ENCODE results near the gene MIA3. TPM values are rescaled to one million over a fixed set of nuclear protein-coding genes. Genes with fewer than 3 reads are reported as not detected.
"Not testable (repeated sequence)": the region's sequence is repeated elsewhere in the genome, so short reads cannot be mapped to it uniquely, and the experiment has no call there.

The MIA3 gene
- total RNA-seq, 1 donor from 2014 or later, result 46.3 TPM

GRCh38 chr1:222665964-222666363 lies 48.1 kb downstream of the MIA3 start:
- Histone ChIP-seq H4K20me1 (ENCODE audit: low read depth) (no peaks in the 10 kb centered on the region), H3K36me3 (peaks cover 21% of the 10 kb centered on the region), H3K27ac (no peak overlapping the region), H3K9ac (no peak overlapping the region), H3K27me3 (no peaks in the 10 kb centered on the region), H2AFZ (replicated peaks) (no peak overlapping the region), H3K4me2 (no peak overlapping the region), H3K4me3 (no peak overlapping the region), H3K79me2 (ENCODE audit: low read depth) (no peaks in the 10 kb centered on the region), H3K4me1 (no peaks in the 10 kb centered on the region), H3F3A (ENCODE audit: low read depth) (peaks cover 17% of the 10 kb centered on the region), H3K9me3 (ENCODE audit: low read depth) (no peaks in the 10 kb centered on the region)
- TF ChIP-seq EZH2 (IDR thresholded peaks at IDR 0.05) (no peak), EZH2phosphoT487 (IDR thresholded peaks at IDR 0.05) (no peak), CTCF (IDR thresholded peaks at IDR 0.05) (no peak)
- H3K4me1 Mint-ChIP-seq, result no peaks in the 10 kb centered on the region
- H3K36me3 Mint-ChIP-seq, result peaks cover 19% of the 10 kb centered on the region
- no peak overlapping the region for H3K4me3 Mint-ChIP-seq
- no peak for DNase-seq (ENCODE audit: low spot score)
- no peaks in the 10 kb centered on the region for H3K9me3 Mint-ChIP-seq
- no peaks in the 10 kb centered on the region for H3K27me3 Mint-ChIP-seq (ENCODE audit: insufficient read depth, low read depth)
- H3K27ac Mint-ChIP-seq, result no peak overlapping the region

- H3K4me1 Mint-ChIP-seq; H3K27me3 ChIP-seq; H3K27ac ChIP-seq; H3K27me3 Mint-ChIP-seq (ENCODE audit: insufficient read depth, low read depth); H3K4me2 ChIP-seq; H3K9ac ChIP-seq; H3K9me3 ChIP-seq (ENCODE audit: low read depth); H3K9me3 Mint-ChIP-seq; DNase-seq (ENCODE audit: low spot score); H3K79me2 ChIP-seq (ENCODE audit: low read depth); H3K4me3 Mint-ChIP-seq; H3K4me3 ChIP-seq; H4K20me1 ChIP-seq (ENCODE audit: low read depth); H2AFZ ChIP-seq (replicated peaks); H3K27ac Mint-ChIP-seq; H3K4me1 ChIP-seq: not testable (repeated sequence)
- H3F3A ChIP-seq (ENCODE audit: low read depth), result peaks cover 17% of the 10 kb centered on the region
- peaks cover 18% of the 10 kb centered on the region for H3K36me3 ChIP-seq
- peaks cover 22% of the 10 kb centered on the region for H3K36me3 Mint-ChIP-seq
Measured at GRCh38 chr1:222668184-222668583, 50.3 kb downstream of the MIA3 start.

- not testable (repeated sequence) for H3K9me3 ChIP-seq (ENCODE audit: low read depth); H3K9me3 Mint-ChIP-seq; H2AFZ ChIP-seq (replicated peaks); H3K27ac ChIP-seq; H3K27me3 Mint-ChIP-seq (ENCODE audit: insufficient read depth, low read depth); H3K27ac Mint-ChIP-seq; H3K4me2 ChIP-seq; DNase-seq (ENCODE audit: low spot score); H4K20me1 ChIP-seq (ENCODE audit: low read depth); H3K4me3 Mint-ChIP-seq; H3K4me3 ChIP-seq; H3K4me1 Mint-ChIP-seq; H3K4me1 ChIP-seq; H3K79me2 ChIP-seq (ENCODE audit: low read depth); H3K9ac ChIP-seq; H3K27me3 ChIP-seq
- peaks cover 17% of the 10 kb centered on the region for H3F3A ChIP-seq (ENCODE audit: low read depth)
- H3K36me3 Mint-ChIP-seq, result peaks cover 22% of the 10 kb centered on the region
- peaks cover 19% of the 10 kb centered on the region for H3K36me3 ChIP-seq
Measured at GRCh38 chr1:222669107-222669506, 51.2 kb downstream of the MIA3 start.

GRCh38 chr1:222670110-222670509 lies 52.2 kb downstream of the MIA3 start:
- peaks cover 23% of the 10 kb centered on the region for H3K36me3 Mint-ChIP-seq
- peaks cover 17% of the 10 kb centered on the region for H3F3A ChIP-seq (ENCODE audit: low read depth)
- no peaks in the 10 kb centered on the region for H3K9me3 ChIP-seq (ENCODE audit: low read depth)
- no peaks in the 10 kb centered on the region for H4K20me1 ChIP-seq (ENCODE audit: low read depth)
- no peaks in the 10 kb centered on the region for H3K4me1 Mint-ChIP-seq
- no peak overlapping the region for H3K9ac ChIP-seq
- no peak overlapping the region for H3K4me3 Mint-ChIP-seq
- no peak overlapping the region for H3K27ac Mint-ChIP-seq
- no peak overlapping the region for H3K4me3 ChIP-seq
- TF ChIP-seq EZH2 (IDR thresholded peaks at IDR 0.05) (no peak), EZH2phosphoT487 (IDR thresholded peaks at IDR 0.05) (no peak), CTCF (IDR thresholded peaks at IDR 0.05) (no peak)
- H3K9me3 Mint-ChIP-seq, result no peaks in the 10 kb centered on the region
- no peaks in the 10 kb centered on the region for H3K27me3 ChIP-seq
- H3K4me1 ChIP-seq, result no peaks in the 10 kb centered on the region
- H3K27me3 Mint-ChIP-seq (ENCODE audit: insufficient read depth, low read depth), result no peaks in the 10 kb centered on the region
- no peak overlapping the region for H3K27ac ChIP-seq
- no peak for DNase-seq (ENCODE audit: low spot score)
- H3K79me2 ChIP-seq (ENCODE audit: low read depth), result no peaks in the 10 kb centered on the region
- peaks cover 28% of the 10 kb centered on the region for H3K36me3 ChIP-seq
- no peak overlapping the region for H3K4me2 ChIP-seq
- no peak overlapping the region for H2AFZ ChIP-seq (replicated peaks)
